Immature natural killer cell (primary cell): ENCODE data around the gene ANKRD10. TPM values are rescaled to one million over a fixed set of nuclear protein-coding genes. Genes with fewer than 3 reads are reported as not detected.
A peak's percentile ranks its signal among the peaks of the same experiment; 100 is the strongest.

ENCODE experiments used
- DNase-seq, 3 donors: peaks; one replicate each; pipeline ENCODE4 v3.0.0; 2022; ENCODE audit warnings: mixed read lengths in 1 of 3
- H3K27ac Mint-ChIP-seq, 6 donors: one replicate each; pipeline ENCODE4 v1.8.0; 2020; ENCODE audit warnings: mixed read lengths in 6 of 6, mild to moderate bottlenecking in 5 of 6, inconsistent platforms in 4 of 6, moderate library complexity in 3 of 6
- H3K27me3 Mint-ChIP-seq, 3 donors: one replicate each; pipeline ENCODE4 v1.8.0; 2020 to 2021; ENCODE audit warnings: low read depth in 3 of 3, mild to moderate bottlenecking in 3 of 3, mixed read lengths in 3 of 3, moderate library complexity in 3 of 3, inconsistent platforms in 1 of 3
- H3K36me3 Mint-ChIP-seq, 3 donors: one replicate each; pipeline ENCODE4 v1.8.0; 2020; ENCODE audit warnings: mixed read lengths in 3 of 3, inconsistent platforms in 2 of 3, mild to moderate bottlenecking in 2 of 3
- H3K4me1 Mint-ChIP-seq, 2 donors: one replicate each; pipeline ENCODE4 v1.8.0; 2020; ENCODE audit warnings: inconsistent platforms in 2 of 2, mild to moderate bottlenecking in 2 of 2, mixed read lengths in 2 of 2, moderate library complexity in 1 of 2
- H3K4me3 Mint-ChIP-seq, 5 donors: one replicate each; pipeline ENCODE4 v1.8.0; 2020; ENCODE audit warnings: mild to moderate bottlenecking in 5 of 5, mixed read lengths in 5 of 5, inconsistent platforms in 3 of 5, moderate library complexity in 3 of 5
- H3K9me3 Mint-ChIP-seq, 6 donors: one replicate each; pipeline ENCODE4 v1.8.0; 2020; ENCODE audit warnings: mild to moderate bottlenecking in 6 of 6, mixed read lengths in 6 of 6, inconsistent platforms in 4 of 6, moderate library complexity in 3 of 6
- polyA plus RNA-seq, 3 donors: library from polyadenylated mRNA; unstranded; fragments of 300-500 nt; fragmentation: Illumina TruSeq; gene quantifications; one replicate each; pipeline ENCODE4 v1.2.3, GENCODE V29; 2021

ANKRD10 gene
- polyA plus RNA-seq, 3 donors from 2014 or later, result 59.5 to 96.9 (median 83.2) TPM

- Mint-ChIP-seq H3K27ac (no peak overlapping the region), H3K4me3 (no peak overlapping the region), H3K4me1 (peaks cover 4 to 6% of the 10 kb centered on the region in 2 donors), H3K9me3 (no peaks in the 10 kb centered on the region), H3K27me3 (no peaks in the 10 kb centered on the region), H3K36me3 (peaks cover 0 to 6% (median 0%) of the 10 kb centered on the region in 3 donors)
- no peak for DNase-seq
Observed at GRCh38 chr13:110881839-110882627, 32.8 kb downstream of the ANKRD10 start.

- DNase-seq, result no peak
- Mint-ChIP-seq H3K9me3 (no peaks in the 10 kb centered on the region), H3K27ac (no peak overlapping the region), H3K27me3 (no peaks in the 10 kb centered on the region), H3K4me1 (peaks cover 0 to 1% of the 10 kb centered on the region in 2 donors), H3K36me3 (peaks cover 0 to 6% (median 0%) of the 10 kb centered on the region in 3 donors), H3K4me3 (no peak overlapping the region)
Observed at GRCh38 chr13:110880627-110881026, 34.2 kb downstream of the ANKRD10 start.

- Mint-ChIP-seq H3K27me3 (no peaks in the 10 kb centered on the region), H3K9me3 (no peaks in the 10 kb centered on the region), H3K4me1 (peaks cover 0 to 7% of the 10 kb centered on the region in 2 donors), H3K4me3 (no peak overlapping the region), H3K36me3 (peaks cover 0 to 6% (median 0%) of the 10 kb centered on the region in 3 donors), H3K27ac (no peak overlapping the region)
- no peak for DNase-seq
Observed at GRCh38 chr13:110879482-110879881, 35.4 kb downstream of the ANKRD10 start.

GRCh38 chr13:110877737-110878258 is 37.1 kb downstream of the ANKRD10 start:
- Mint-ChIP-seq H3K27ac (peak overlapping the region in 1 of 6 donors; percentile 11), H3K9me3 (no peaks in the 10 kb centered on the region), H3K4me3 (no peak overlapping the region), H3K4me1 (peaks cover 0 to 7% of the 10 kb centered on the region in 2 donors), H3K27me3 (peaks cover 0 to 3% (median 2%) of the 10 kb centered on the region in 3 donors), H3K36me3 (peaks cover 0 to 6% (median 0%) of the 10 kb centered on the region in 3 donors)
- no peak for DNase-seq

GRCh38 chr13:110876609-110877008 is 38.3 kb downstream of the ANKRD10 start:
- no peak for DNase-seq
- H3K9me3 Mint-ChIP-seq, result peaks cover 0 to 1% (median 0%) of the 10 kb centered on the region in 6 donors
- peaks cover 0 to 5% (median 3%) of the 10 kb centered on the region in 3 donors for H3K27me3 Mint-ChIP-seq
- H3K27ac Mint-ChIP-seq, result no peak overlapping the region
- H3K4me1 Mint-ChIP-seq, result peaks cover 0 to 7% of the 10 kb centered on the region in 2 donors
- H3K4me3 Mint-ChIP-seq, result no peak overlapping the region
- H3K36me3 Mint-ChIP-seq, result peaks cover 0 to 6% (median 0%) of the 10 kb centered on the region in 3 donors

GRCh38 chr13:110875241-110875640 is 39.6 kb downstream of the ANKRD10 start:
- Mint-ChIP-seq H3K4me1 (peaks cover 5 to 11% of the 10 kb centered on the region in 2 donors), H3K27me3 (peaks cover 3 to 15% (median 6%) of the 10 kb centered on the region in 3 donors), H3K9me3 (peaks cover 0 to 1% (median 0%) of the 10 kb centered on the region in 6 donors), H3K36me3 (no peaks in the 10 kb centered on the region), H3K4me3 (peak overlapping the region; percentile 68 to 82 (median 80)), H3K27ac (no peak overlapping the region)
- DNase-seq, result no peak

- Mint-ChIP-seq H3K27me3 (peaks cover 3 to 15% (median 9%) of the 10 kb centered on the region in 3 donors), H3K4me1 (peaks cover 12 to 18% of the 10 kb centered on the region in 2 donors), H3K4me3 (peak overlapping the region; percentile 68 to 82 (median 80)), H3K9me3 (peaks cover 0 to 1% (median 0%) of the 10 kb centered on the region in 6 donors), H3K36me3 (no peaks in the 10 kb centered on the region), H3K27ac (peak overlapping the region in 1 of 6 donors; percentile 77)
- DNase-seq, result peak in 1 of 3 donors; percentile 8
Observed at GRCh38 chr13:110874508-110874960, 40.3 kb downstream of the ANKRD10 start.

- no peak for DNase-seq
- H3K9me3 Mint-ChIP-seq, result peaks cover 0 to 1% (median 0%) of the 10 kb centered on the region in 6 donors
- H3K27ac Mint-ChIP-seq, result no peak overlapping the region
- peaks cover 13 to 19% of the 10 kb centered on the region in 2 donors for H3K4me1 Mint-ChIP-seq
- H3K27me3 Mint-ChIP-seq, result peaks cover 3 to 15% (median 9%) of the 10 kb centered on the region in 3 donors
- no peaks in the 10 kb centered on the region for H3K36me3 Mint-ChIP-seq
- no peak overlapping the region for H3K4me3 Mint-ChIP-seq
Observed at GRCh38 chr13:110873639-110874507, 41.0 kb downstream of the ANKRD10 start.

- no peaks in the 10 kb centered on the region for H3K36me3 Mint-ChIP-seq
- no peak for DNase-seq
- H3K9me3 Mint-ChIP-seq, result peaks cover 0 to 1% (median 0%) of the 10 kb centered on the region in 6 donors
- peaks cover 3 to 15% (median 9%) of the 10 kb centered on the region in 3 donors for H3K27me3 Mint-ChIP-seq
- H3K4me3 Mint-ChIP-seq, result peak overlapping the region in 1 of 5 donors; percentile 11
- H3K4me1 Mint-ChIP-seq, result peaks cover 13 to 19% of the 10 kb centered on the region in 2 donors
- H3K27ac Mint-ChIP-seq, result no peak overlapping the region
Observed at GRCh38 chr13:110872768-110873638, 41.9 kb downstream of the ANKRD10 start.

- peaks cover 3 to 18% (median 9%) of the 10 kb centered on the region in 3 donors for H3K27me3 Mint-ChIP-seq
- H3K36me3 Mint-ChIP-seq, result no peaks in the 10 kb centered on the region
- H3K4me3 Mint-ChIP-seq, result no peak overlapping the region
- peaks cover 0 to 3% (median 0%) of the 10 kb centered on the region in 6 donors for H3K9me3 Mint-ChIP-seq
- H3K27ac Mint-ChIP-seq, result no peak overlapping the region
- DNase-seq, result no peak
- peaks cover 13 to 19% of the 10 kb centered on the region in 2 donors for H3K4me1 Mint-ChIP-seq
Observed at GRCh38 chr13:110872034-110872767, 42.7 kb downstream of the ANKRD10 start.

- DNase-seq, result peak; percentile 11 to 46 (median 18)
- peaks cover 0 to 3% (median 0%) of the 10 kb centered on the region in 6 donors for H3K9me3 Mint-ChIP-seq
- peaks cover 13 to 17% of the 10 kb centered on the region in 2 donors for H3K4me1 Mint-ChIP-seq
- peak overlapping the region; percentile 14 to 64 (median 51) for H3K4me3 Mint-ChIP-seq
- peaks cover 3 to 18% (median 12%) of the 10 kb centered on the region in 3 donors for H3K27me3 Mint-ChIP-seq
- peak overlapping the region in 3 of 6 donors; percentile 10 to 60 (median 24) for H3K27ac Mint-ChIP-seq
- peaks cover 0 to 7% (median 0%) of the 10 kb centered on the region in 3 donors for H3K36me3 Mint-ChIP-seq
Observed at GRCh38 chr13:110869805-110870706, 44.8 kb downstream of the ANKRD10 start.
